GM04504 (cell line): Measurements from ENCODE around the gene IGFL4.

ENCODE experiments used
- DNase-seq: peaks from one replicate; pipeline ENCODE4 v3.0.0-alpha.2; 2012; ENCODE audit warnings: low read depth

IGFL4 gene

DNA sequence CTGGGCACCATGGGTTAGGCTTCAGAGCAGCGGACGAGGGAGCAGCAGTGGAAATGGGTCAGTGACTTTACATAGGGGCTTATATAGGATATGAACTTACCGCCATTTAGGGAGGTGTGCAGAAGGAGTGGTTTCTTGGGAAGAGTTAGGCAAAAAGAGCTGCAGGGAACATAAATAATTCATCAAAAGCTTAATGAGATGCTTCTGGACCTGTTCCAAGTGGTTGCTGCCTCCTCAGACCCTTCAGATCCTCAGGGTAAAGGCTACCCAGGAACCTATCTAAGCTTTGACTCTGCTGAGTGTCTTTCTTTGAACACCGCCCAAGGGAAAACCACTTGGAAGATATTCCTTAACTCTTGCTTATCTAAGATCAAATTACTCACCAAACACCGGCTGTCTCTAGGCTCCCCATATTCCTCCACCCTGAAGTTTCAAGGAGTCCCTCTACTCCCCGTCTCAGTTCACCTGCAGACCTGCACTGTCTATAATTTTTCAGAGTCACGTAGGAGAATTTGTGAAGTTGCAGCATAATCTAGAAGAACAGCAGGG lies at the start of gene IGFL4:
Gene IGFL4 (minus strand): TSS at position 51 of the 549 bp plus-strand sequence. CDS start 40 bp downstream, at position 11.
- no peak for DNase-seq

DNA sequence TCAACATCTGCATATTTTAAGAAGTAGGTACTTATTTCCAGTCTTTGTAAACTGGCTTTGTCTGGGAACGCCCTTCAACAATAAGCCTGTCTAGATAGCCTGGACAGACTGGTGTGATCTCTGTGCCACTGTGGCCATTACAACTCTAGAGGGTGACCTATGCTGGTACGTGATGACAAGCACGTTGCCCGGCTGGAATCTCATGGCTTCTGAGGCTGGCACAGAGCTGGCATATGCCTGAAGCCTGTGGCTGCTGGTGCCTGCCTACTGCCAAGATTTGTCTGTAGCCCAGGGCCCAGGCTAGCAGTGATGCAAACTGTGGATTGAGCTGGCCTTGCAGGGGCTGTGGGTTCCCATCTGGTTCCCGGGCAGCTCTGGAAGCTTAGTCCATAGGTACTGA lies 49.6 kb upstream of the IGFL4 start:
- DNase-seq: no peak

DNA sequence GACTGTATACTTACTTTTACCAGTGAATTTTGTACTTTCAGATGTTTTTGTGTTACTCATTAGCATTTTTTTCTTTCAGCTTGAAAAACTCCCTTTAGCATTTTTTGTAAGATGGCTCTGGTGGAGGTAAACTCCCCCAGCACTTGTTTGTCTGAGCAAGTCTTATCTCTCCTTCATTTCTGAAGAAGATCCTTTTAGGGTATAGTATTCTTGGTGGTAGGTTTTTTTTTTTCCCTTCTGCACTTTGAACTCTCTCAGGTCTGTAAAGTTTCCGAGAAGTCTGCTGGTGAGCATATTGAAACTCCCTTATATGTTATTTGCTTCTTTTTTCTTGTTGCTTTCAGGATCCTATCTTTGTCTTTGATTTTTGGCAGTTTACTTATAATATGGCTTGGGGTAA lies 48.6 kb upstream of the IGFL4 start:
- DNase-seq: no peak

DNA sequence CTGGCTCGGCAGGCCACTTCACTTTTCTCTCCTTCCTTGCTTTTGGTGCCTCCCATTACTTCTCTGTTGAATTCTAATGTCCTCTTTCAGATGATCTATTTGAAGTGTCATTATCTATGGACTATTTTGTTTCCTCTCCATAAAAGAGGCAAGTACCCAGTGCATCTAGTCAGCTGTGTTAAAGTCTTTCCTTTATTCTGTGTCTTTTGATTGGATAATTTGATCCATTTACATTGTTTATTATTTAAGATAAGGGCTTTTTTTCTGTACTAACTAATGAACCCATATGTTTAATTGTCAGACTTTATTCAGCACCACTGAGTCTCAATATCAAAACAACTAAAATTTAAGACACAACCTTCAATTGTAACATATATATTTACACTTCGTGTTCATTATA lies 47.3 kb upstream of the IGFL4 start:
- DNase-seq: no peak

DNA sequence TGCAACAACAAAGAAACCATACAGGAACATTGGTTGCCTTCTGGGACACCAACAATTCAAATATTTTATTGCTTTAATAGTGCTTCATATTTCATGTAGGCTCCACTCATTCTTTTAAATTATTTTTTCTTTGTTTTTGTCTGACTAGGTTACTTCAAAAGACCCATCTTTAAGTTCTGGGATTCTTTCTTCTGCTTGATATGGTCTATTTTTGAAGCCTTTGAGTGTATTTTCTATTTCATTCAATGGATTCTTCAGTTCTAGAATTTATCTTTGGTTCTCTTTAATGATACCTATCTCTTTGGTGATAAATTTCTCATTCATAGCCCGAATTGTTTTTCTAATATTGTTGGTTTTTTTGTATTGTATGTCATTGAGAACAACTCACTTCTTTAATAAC lies 45.1 kb upstream of the IGFL4 start:
- no peak for DNase-seq

DNA sequence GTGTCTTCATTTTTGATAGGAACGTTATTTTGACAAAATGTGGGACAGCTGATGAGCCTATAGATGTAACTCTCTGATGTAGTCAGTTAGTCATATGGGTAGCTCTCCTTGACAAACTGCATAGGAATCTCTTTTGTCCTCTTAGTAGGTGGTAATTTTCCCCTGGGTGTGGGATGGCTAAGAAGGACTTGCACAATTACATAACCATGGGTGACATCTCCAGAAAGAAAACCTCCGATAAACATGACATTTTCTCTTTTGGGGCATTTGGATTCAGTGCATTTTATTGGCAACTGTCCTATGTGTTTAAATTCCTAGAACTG lies 41.9 kb upstream of the IGFL4 start:
- no peak for DNase-seq

DNA sequence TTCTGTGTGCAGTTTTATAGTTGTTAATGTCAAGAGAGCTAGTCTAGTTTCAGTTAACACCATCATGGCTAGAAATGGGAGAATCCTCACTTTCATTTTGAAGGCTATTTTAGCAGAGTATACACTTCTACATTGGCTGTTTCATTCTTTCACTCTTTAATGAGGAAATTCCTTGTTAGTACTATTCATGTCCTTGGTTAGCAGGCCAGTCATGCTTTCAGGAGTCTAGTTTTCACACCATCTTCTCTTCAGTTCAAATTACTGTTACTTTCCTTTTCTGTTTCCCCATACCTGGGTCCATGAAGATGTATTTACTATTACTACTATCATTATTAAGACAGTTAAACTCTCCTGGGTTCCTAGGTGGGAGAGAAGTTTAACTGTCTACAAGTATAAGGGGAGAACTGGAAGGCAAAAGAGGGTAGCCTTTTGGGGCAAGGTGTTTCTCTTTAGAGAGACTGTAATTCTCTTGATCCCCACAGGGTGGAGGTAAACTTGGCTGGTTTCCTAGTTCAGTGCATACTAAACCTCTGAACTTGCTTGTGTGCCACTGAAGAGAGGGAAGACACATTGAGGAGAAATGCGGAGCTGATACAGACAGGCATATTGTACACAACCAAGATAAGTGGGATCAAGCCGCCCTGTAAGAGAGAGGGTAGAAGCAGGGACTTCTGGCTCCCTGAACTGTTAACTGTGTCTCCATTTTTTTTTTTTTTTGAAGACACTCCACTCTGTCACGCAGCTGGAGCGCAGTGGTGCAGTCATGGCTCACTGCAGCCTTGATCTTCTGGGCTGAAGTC lies 41.3 kb upstream of the IGFL4 start:
- DNase-seq: peak; percentile 48

DNA sequence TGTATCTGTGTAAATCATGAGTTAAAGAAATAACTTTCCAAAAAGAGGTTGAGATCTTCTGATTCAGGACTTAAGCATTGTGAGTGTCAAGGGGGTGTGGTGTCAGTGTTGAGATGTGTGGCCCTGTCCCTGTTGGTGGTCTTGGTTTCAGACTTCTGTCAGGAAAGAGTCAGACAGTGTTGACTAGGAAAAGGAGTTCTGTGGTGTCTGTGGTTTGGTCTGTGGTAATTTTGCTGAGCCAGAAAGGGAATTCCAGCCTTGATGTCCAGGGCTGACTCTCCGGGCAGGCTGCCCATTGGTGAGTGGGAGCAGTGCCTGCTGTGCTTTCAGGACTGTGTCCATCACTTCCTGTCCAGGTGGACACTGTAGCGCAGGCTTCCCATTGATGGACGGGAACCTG lies 39.8 kb upstream of the IGFL4 start:
- DNase-seq: peak; percentile 71

DNA sequence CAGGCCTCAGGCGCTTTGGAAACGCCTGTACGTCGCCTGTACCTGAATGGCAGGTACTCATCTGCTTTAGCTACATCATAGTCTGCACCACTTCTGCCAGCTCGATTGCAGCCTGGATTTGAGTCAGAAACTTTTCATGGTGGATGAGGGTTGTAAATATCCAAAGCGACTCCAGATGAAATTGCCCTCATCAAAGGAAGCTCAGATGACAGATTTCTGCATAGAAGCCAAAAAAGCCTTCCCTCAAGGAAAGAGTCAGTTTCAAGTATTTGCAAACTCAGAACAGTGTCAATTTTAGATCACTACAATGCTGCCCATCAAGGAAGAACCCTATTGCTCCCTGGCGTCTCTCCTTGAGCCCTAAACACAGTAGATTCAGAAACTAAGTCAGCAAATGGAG lies 38.8 kb upstream of the IGFL4 start:
- no peak for DNase-seq

DNA sequence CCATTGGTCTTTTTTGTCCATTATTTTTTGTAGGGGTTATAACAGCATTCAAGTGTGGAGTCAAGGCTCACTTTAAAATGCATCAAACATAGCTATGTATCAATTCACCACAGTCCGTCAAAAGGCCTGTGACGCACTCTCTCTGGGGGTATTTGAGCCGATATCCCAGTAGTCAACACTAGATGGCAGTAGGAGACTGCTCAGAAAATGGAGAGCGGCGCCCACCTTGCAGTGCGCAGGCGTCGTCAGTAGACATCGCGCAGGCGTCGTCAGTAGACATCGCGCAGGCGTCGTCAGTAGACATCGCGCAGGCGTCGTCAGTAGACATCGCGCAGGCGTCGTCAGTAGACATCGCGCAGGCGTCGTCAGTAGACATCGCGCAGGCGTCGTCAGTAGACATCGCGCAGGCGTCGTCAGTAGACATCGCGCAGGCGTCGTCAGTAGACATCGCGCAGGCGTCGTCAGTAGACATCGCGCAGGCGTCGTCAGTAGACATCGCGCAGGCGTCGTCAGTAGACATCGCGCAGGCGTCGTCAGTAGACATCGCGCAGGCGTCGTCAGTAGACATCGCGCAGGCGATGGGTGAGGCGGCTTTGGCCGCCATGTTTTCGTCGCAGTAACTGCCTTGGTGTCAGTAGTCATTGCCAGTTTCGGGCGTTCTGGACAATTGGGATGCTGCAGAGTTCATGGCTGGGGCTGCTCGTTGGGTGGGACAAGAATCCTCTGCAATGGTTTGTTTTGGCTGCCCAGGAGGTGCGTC lies 38.0 kb upstream of the IGFL4 start:
- DNase-seq: peak; percentile 44

DNA sequence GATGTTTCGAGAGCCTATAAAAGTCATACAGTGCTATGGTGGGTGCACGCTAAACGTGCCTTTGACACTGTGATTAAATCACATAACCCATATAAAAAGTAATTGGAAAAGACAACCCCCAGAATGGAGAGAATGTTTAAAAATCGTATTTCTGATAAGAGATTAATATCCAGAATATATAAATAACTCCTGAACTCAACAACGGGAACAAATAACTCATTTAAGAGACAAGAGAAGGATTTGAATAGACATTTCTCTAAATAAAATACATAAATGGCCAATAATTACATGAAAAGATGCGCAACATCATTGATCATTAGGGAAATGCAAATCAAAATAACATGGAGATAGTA lies 37.0 kb upstream of the IGFL4 start:
- no peak for DNase-seq

DNA sequence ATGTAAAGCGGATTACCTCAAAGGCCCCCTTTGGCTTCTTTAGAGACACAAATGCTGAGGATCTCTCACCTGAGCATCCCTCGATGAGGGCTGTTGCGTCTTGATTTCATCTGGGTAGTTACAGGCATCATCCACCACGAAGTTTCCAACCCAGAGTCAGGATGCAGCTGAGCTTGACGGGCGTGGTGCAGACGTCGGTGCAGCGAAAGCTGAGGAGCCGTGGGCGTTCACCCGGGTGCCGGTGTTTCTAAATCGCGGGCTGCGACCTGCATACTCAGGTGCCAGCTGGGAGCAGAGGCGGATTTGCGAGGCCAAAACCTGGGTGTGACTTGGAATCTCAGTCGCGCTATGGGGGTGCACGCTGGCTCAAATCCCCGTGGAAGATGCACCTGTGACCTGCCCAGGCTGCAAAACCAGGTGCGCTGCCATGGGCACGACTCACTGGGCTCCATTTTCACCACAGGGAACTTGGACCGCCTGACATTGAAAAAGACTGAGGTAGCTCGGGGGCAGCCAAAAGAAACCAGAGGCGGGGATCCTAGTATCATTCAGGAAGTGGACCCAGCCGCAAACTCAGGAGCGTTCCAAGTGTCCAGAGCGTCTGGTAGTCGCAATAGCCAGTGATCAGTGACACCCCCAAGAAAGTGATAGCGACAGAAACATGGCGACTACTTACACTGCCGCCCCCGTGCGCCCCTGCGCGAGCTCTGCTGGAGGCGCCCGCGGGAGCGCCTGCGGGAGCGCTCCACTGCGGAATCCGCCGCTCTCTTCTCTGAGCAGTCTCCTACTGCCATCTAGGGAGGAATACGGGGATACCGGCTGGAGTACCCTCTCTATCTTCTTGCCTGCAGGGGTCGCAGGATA lies 36.4 kb upstream of the IGFL4 start:
- peak; percentile 56 for DNase-seq

DNA sequence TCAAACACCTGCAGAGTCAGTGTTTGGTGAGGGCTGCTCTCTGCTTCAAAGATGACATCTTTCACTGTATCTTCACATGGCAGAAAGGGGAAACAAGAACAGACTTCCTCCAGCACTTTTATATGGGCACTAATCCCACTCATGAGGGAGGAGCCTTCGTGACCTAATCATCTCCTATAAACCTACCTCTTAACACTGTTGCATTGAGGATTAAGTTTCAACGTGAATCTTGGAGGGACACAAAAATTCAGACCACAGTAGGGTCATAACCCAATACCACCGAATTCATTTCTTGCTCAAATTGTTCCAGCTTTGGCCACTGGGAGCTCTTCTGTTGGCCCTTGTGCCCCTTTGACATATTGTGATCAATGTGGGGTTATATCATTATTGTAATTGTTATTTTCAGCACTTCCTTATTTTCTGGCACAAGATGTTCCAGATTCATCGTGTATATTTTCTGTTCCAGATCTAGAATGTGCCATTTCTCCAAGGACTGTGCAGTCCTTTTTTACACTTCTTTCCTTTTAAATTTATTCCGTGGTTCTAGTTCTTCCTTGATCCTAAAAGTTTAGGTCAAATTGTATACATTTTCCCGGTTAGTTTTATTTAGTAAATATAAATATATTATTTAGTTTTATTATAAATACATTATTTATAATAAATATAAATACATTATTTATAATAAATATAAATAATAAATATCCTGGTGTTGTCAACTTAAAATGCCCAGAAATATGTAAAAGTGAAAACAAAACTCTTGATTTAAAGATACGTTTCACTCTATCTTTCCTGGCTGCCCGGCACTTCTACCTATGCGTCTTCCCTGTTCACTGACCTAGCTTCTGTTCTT lies 35.5 kb upstream of the IGFL4 start:
- DNase-seq: no peak

DNA sequence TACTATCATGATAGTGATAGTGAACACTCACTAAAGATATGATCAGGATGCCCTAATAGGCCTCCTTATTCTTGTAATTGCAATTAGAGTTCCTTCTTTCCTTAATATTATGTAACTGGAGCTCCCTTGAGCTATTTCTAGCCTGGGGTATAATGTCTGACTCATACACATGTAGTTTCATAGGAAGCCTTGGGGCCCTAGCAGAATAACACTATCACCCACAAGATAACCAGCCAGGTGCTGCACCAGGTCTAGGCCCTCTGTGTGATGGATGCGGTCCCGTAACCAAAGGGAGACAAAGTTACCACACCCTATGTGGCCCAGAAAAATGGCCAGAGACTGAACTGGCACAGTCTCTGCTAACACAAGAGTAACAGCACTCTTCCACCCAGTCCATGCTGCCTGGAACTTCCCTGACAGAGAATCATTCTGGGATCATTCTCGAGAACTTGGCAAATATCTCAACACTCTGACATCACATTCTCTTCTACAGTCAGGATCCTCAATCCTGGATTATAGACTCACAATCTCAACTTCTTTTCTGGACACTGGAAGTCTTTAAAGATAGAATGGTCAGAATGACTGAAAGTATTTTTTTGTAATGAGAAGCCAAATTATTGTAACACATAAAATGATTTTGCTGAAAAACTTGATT lies 32.6 kb upstream of the IGFL4 start:
- DNase-seq: no peak

DNA sequence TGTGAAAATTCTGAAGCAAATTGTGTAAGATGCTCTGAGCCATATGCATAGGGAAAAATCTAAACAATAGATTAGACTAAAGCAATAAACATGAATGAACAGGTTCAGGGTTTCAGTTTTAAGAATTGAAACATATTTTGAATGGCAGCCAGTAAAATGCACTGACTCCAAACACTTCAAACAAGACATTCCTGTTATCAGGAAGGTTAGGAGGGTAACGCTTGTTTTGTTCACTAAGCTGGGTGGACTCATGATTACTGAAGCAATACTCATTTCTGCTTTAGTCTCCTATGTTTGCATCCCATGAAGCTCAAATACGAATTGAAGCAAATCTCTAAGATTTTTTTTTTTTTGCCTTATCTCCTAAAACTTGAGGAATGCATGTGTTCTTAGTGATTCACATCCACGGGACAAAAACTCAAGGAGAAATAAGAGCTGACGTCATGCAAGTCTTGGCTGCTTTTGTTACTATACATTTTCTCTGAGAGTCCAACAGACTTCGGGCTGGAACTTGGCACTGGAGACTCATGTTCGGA lies 29.1 kb upstream of the IGFL4 start:
- no peak for DNase-seq

DNA sequence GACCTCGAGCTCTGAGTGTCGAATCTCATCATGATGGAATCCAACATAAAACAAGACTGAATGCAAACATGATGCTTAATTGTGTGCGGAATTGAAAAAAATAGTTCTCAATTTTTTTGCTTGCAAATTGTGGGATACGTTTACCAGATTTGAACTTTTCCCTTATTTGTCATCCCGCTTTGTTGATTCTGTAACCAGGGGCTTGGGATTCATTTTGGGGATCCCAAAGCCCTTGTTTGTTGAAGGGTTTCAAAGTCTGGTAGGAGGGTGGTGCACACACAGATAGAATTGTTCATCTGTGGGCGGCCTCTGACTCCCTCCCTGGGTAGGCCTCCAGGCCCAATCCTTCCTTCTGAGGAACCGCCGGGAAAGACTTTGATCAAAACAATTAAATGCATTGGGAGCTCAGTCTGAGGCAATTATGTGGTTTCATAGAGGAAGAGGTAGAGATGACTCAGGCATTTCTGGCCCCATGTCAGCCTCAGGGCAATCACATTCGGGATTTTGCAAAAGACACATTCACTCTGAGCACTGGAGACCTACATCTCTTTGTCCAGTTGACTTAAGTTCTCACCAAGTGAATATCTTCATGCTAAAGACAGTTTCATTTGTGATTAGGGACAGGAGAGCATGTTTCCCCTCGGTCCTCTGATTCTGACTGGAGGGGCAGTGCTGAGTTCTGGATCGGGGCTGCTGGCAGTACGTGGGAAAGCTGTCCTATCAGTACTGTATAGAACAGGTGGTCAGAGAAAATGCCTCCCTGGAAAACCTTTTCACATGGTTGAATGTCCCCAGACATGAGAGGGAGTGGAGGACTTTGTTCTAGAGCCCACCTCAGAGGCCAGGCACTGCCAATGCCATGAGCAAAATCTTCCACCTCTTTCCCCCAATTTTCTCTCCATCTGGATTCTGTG lies 27.8 kb upstream of the IGFL4 start:
- peak; percentile 79 for DNase-seq

DNA sequence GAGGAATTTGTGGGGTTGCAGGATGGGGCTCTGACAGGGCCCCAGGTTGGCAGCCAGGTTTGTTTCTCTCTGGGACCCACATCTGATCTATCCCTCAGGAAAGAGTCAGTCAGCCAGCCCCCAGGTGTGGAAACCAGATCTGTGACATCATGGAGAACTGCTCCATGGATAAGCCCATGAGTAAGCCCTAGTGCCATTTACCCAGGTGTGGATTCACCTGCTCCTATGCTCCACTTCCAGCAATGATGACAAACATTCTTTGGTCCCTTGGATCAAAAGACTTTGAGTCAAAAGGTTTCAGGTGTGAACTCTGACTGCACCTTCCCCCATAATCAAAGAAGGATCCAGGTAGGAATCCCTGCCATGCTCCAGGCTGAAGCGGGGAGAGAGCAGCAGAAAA lies 26.9 kb upstream of the IGFL4 start:
- DNase-seq: no peak

DNA sequence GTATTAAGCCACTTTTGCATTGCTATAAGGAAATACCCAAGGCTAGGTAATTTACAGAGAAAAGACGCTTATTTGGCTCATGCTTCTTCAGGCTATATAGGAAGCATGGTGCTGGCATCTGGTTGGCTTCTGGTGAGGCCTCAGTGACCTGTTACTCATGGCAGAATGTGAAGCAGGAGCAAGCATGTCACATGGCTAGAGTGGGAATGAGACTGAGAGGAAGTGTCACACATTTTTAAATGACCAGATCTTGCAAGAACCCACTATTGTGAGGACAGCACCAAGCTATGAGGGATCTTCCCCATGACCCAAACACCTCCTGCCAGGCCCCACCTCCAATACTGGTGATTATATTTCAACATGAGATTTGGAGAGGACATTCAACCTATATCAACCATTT lies 25.7 kb upstream of the IGFL4 start:
- no peak for DNase-seq

DNA sequence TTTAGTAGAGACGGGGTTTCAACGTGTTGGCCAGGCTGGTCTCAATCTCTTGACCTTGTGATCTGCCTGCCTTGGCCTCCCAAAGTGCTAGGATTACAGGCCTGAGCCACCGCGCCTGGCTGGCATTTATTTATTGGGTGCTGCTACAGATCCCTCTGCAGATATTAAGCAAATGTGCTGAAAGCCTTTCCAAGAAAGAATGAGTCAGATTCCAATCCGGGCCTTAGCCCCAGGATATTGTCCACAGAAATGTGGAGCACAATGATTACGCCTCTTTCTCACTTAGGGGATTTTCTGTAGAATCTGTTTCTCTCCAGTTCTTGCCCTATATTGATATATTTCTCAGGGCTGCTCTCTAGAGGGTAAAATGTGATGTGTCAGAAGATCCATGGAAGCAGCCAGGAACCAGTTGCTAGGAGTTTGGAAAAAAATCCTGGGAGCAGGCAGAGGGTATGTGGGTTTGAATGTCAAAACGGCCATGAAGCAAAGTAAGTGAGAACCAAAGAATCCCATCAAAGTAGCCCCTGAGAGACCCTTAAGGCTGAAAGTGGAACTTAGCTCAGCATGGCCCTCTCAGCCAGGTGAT lies 24.8 kb upstream of the IGFL4 start:
- DNase-seq: peak; percentile 22
